Sigmoid colon (tissue), 7 donors: ENCODE measurements around the gene HOXC5. TPM values are rescaled to one million over a fixed set of nuclear protein-coding genes. Genes with fewer than 3 reads are reported as not detected.

ENCODE experiments used
- DNase-seq: peaks from one replicate; pipeline ENCODE4 v3.0.0-alpha.2; 2019
- H3K27ac ChIP-seq, 4 donors: fragments of 200-600 bp; sonication (generic); one replicate each; pipeline ENCODE4 v1.5.1; 2016 to 2019; ENCODE audit warnings: mild to moderate bottlenecking in 1 of 4
- H3K27me3 ChIP-seq, 3 donors: fragments of 200-600 bp; sonication (generic); one replicate each; pipeline ENCODE4 v1.5.1; 2019; ENCODE audit warnings: mild to moderate bottlenecking in 1 of 3
- H3K36me3 ChIP-seq, 4 donors: fragments of 200-600 bp; sonication (generic); one replicate each; pipeline ENCODE4 v1.5.1; 2016 to 2019
- H3K4me1 ChIP-seq, 4 donors: fragments of 200-600 bp; sonication (generic); one replicate each; pipeline ENCODE4 v1.5.1; 2017 to 2019
- H3K4me3 ChIP-seq, 4 donors: fragments of 200-600 bp; sonication (generic); one replicate each; pipeline ENCODE4 v1.5.1; 2017 to 2019; ENCODE audit warnings: mild to moderate bottlenecking in 2 of 4, moderate library complexity in 1 of 4
- H3K9me3 ChIP-seq, 4 donors: fragments of 200-600 bp in 3 of 4; sonication (generic) in 3 of 4; one replicate each; pipeline versions ENCODE4 v1.5.1 to v1.6.1; 2013 to 2019
- CTCF ChIP-seq, 4 experiments: fragments of 450-650 bp in 3 of 4; fragments of 200-600 bp in 1 of 4; IDR thresholded peaks; one replicate each; pipeline ENCODE4 v1.5.1; 2016 to 2019; ENCODE audit warnings: antibody characterized with exemption in 4 of 4, mild to moderate bottlenecking in 3 of 4, moderate library complexity in 2 of 4
- EP300 ChIP-seq, 4 donors: sonication (generic); formaldehyde crosslinking; IDR thresholded peaks; one replicate each; pipeline ENCODE4 v1.6.1; 2017; ENCODE audit warnings: antibody characterized with exemption in 4 of 4
- POLR2A ChIP-seq, 2 donors: fragments of 450-650 bp; IDR thresholded peaks; one replicate each; pipeline ENCODE4 v1.6.1; 2016; ENCODE audit warnings: antibody characterized with exemption in 2 of 2, mild to moderate bottlenecking in 2 of 2, moderate library complexity in 2 of 2
- POLR2AphosphoS5 ChIP-seq, 4 donors: sonication (generic); formaldehyde crosslinking; IDR thresholded peaks; one replicate each; pipeline ENCODE4 v1.6.1; 2017; ENCODE audit warnings: antibody characterized with exemption in 4 of 4
- WGBS, 2 donors: extraction: QIAGEN DNeasy Blood & Tissue Kit; methylation state at CpG; one replicate each; pipeline ENCODE4 v1.1.7; 2013; 5-methylcytosine and 5-hydroxymethylcytosine counted together
- intact Hi-C: fragments of 100-400 bp; cut with DNase I; formaldehyde crosslinking; loops from one replicate; pipeline ENCODE4 v1.15.1; 2023
- polyA plus RNA-seq, 3 donors: library from polyadenylated mRNA; stranded (reverse); fragments of 200-250 nt; gene quantifications; one replicate each; pipeline ENCODE4 v1.2.3, GENCODE V29; 2013
- total RNA-seq, 4 donors: library from RNA; depleted of rRNA; stranded (reverse); fragments of >200 nt; gene quantifications; one replicate each; pipeline ENCODE4 v1.1.0, GENCODE V29; 2016
- donor health status: healthy with polysubstance abuse.
- donor health status: Bipolar disorder and iron deficiency.
- donor health status: healthy.

The HOXC5 gene
- total and polyA plus RNA-seq, 7 donors: 0.03 to 1.4 TPM; not detected in 5

GRCh38 chr12:54015018-54015931, 17.6 kb upstream of the HOXC5 start:
- 6 to 7% methylated on average over 23 of the region's 23 CpGs for WGBS, 2 donors
- peaks cover 85 to 100% (median 98%) of the 10 kb centered on the region in 3 donors for H3K27me3 ChIP-seq
- H3K27ac ChIP-seq: no peak overlapping the region
- peaks cover 0 to 43% (median 34%) of the 10 kb centered on the region in 4 donors for H3K4me1 ChIP-seq
- TF ChIP-seq POLR2AphosphoS5 (IDR thresholded peaks at IDR 0.05): peak; percentile 16 to 67 (median 40)
- TF ChIP-seq EP300 (IDR thresholded peaks at IDR 0.05): no peak
- intact Hi-C loops: no loop called here
- no peaks in the 10 kb centered on the region for H3K36me3 ChIP-seq
- DNase-seq: no peak
- no peaks in the 10 kb centered on the region for H3K9me3 ChIP-seq
- H3K4me3 ChIP-seq: no peak overlapping the region

GRCh38 chr12:54016051-54016450, 16.8 kb upstream of the HOXC5 start:
- no peaks in the 10 kb centered on the region for H3K9me3 ChIP-seq
- TF ChIP-seq POLR2A (IDR thresholded peaks at IDR 0.05) (no peak), POLR2AphosphoS5 (IDR thresholded peaks at IDR 0.05) (no peak), EP300 (IDR thresholded peaks at IDR 0.05) (no peak)
- WGBS, 2 donors: 10 to 12% methylated on average over 3 of the region's 3 CpGs
- H3K27me3 ChIP-seq: peaks cover 79 to 100% (median 98%) of the 10 kb centered on the region in 3 donors
- no peaks in the 10 kb centered on the region for H3K36me3 ChIP-seq
- no peak overlapping the region for H3K4me3 ChIP-seq
- no peak overlapping the region for H3K27ac ChIP-seq
- DNase-seq: no peak
- intact Hi-C loops: no loop called here
- H3K4me1 ChIP-seq: peaks cover 0 to 43% (median 34%) of the 10 kb centered on the region in 4 donors

- intact Hi-C loops: no loop called here
- peaks cover 79 to 100% (median 98%) of the 10 kb centered on the region in 3 donors for H3K27me3 ChIP-seq
- H3K4me3 ChIP-seq: peak overlapping the region in 1 of 4 donors; percentile 47
- 3 to 4% methylated on average over 25 of the region's 25 CpGs for WGBS, 2 donors
- H3K4me1 ChIP-seq: peaks cover 0 to 43% (median 34%) of the 10 kb centered on the region in 4 donors
- H3K36me3 ChIP-seq: no peaks in the 10 kb centered on the region
- no peak overlapping the region for H3K27ac ChIP-seq
- H3K9me3 ChIP-seq: no peaks in the 10 kb centered on the region
- DNase-seq: no peak
- no peak for TF ChIP-seq POLR2A (IDR thresholded peaks at IDR 0.05)
- no peak for TF ChIP-seq POLR2AphosphoS5 (IDR thresholded peaks at IDR 0.05)
- no peak for TF ChIP-seq CTCF (IDR thresholded peaks at IDR 0.05)
- no peak for TF ChIP-seq EP300 (IDR thresholded peaks at IDR 0.05)
Measured at GRCh38 chr12:54016478-54016964, 16.3 kb upstream of the HOXC5 start.

- intact Hi-C loops: no loop called here
- no peaks in the 10 kb centered on the region for H3K9me3 ChIP-seq
- no peaks in the 10 kb centered on the region for H3K36me3 ChIP-seq
- peaks cover 75 to 100% (median 98%) of the 10 kb centered on the region in 3 donors for H3K27me3 ChIP-seq
- DNase-seq: no peak
- whole genome bisulfite sequencing, 2 donors: 3 to 5% methylated on average over 24 of the region's 24 CpGs
- peak overlapping the region; percentile 1 to 47 (median 38) for H3K4me3 ChIP-seq
- TF ChIP-seq CTCF (IDR thresholded peaks at IDR 0.05) (no peak), POLR2AphosphoS5 (IDR thresholded peaks at IDR 0.05) (no peak), POLR2A (IDR thresholded peaks at IDR 0.05) (no peak), EP300 (IDR thresholded peaks at IDR 0.05) (no peak)
- H3K27ac ChIP-seq: peak overlapping the region in 1 of 4 donors; percentile 10
- H3K4me1 ChIP-seq: peaks cover 0 to 43% (median 34%) of the 10 kb centered on the region in 4 donors
Measured at GRCh38 chr12:54017027-54017788, 15.6 kb upstream of the HOXC5 start.

GRCh38 chr12:54017878-54018467, 14.9 kb upstream of the HOXC5 start:
- Histone ChIP-seq H3K4me3 (peak overlapping the region; percentile 1 to 47 (median 38)), H3K9me3 (no peaks in the 10 kb centered on the region), H3K4me1 (peaks cover 0 to 43% (median 34%) of the 10 kb centered on the region in 4 donors), H3K36me3 (no peaks in the 10 kb centered on the region), H3K27me3 (peaks cover 68 to 100% (median 98%) of the 10 kb centered on the region in 3 donors), H3K27ac (peak overlapping the region in 2 of 4 donors; percentile 4 to 23)
- no peak for DNase-seq
- 4% methylated on average over 34 of the region's 34 CpGs for WGBS, 2 donors
- intact Hi-C loops: no loop called here
- TF ChIP-seq CTCF (IDR thresholded peaks at IDR 0.05) (no peak), EP300 (IDR thresholded peaks at IDR 0.05) (no peak), POLR2AphosphoS5 (IDR thresholded peaks at IDR 0.05) (peak in 2 of 4 donors; percentile 19 to 35)
